ENCODE results near the gene PLEKHJ1.

The PLEKHJ1 gene

GRCh38 chr19:2249880-2250765 lies 14.0 kb upstream of the PLEKHJ1 start:
- Histone ChIP-seq H3K27ac (ENCODE audit: low read length) (no peak overlapping the region), H3K9ac (ENCODE audit: low read length) (no peak overlapping the region), H3K27me3 (ENCODE audit: low read depth, low read length) (no peaks in the 10 kb centered on the region), H3K4me2 (ENCODE audit: low read length) (no peak overlapping the region), H3K36me3 (replicated peaks; ENCODE audit: low read depth, low read length) (peaks cover 49% of the 10 kb centered on the region), H3K79me2 (ENCODE audit: low read length) (no peaks in the 10 kb centered on the region), H3K4me1 (ENCODE audit: low read length) (no peaks in the 10 kb centered on the region), H3K9me3 (ENCODE audit: insufficient read depth, low read length) (no peaks in the 10 kb centered on the region), H3K4me3 (ENCODE audit: low read length) (no peak overlapping the region), H2AFZ (ENCODE audit: low read depth, low read length) (no peak overlapping the region), H4K20me1 (ENCODE audit: insufficient read depth, low read length) (peaks cover 19% of the 10 kb centered on the region)
- TF ChIP-seq EZH2phosphoT487 (IDR thresholded peaks at IDR 0.05; ENCODE audit: low read depth): no peak
- no peak for TF ChIP-seq CTCF (IDR thresholded peaks at IDR 0.05; ENCODE audit: low read depth, low read length)

GRCh38 chr19:2249010-2249866 lies 13.1 kb upstream of the PLEKHJ1 start, which contains the start of gene AMH:
Gene AMH (plus strand): TSS chr19:2249323. CDS start chr19:2249333, 10 bp downstream.
- Histone ChIP-seq H3K27ac (ENCODE audit: low read length) (no peak within 1 kb of the TSS), H3K9ac (ENCODE audit: low read length) (no peak within 1 kb of the TSS), H3K79me2 (ENCODE audit: low read length) (peaks cover 3% of the 10 kb centered on the region; the same call in 1 of the 2 replicates), H4K20me1 (ENCODE audit: insufficient read depth, low read length) (peaks cover 24% of the 10 kb centered on the region), H3K9me3 (ENCODE audit: insufficient read depth, low read length) (no peaks in the 10 kb centered on the region), H3K27me3 (ENCODE audit: low read depth, low read length) (no peaks in the 10 kb centered on the region), H3K4me2 (ENCODE audit: low read length) (no peak within 1 kb of the TSS), H3K36me3 (replicated peaks; ENCODE audit: low read depth, low read length) (peaks cover 58% of the 10 kb centered on the region), H3K4me3 (ENCODE audit: low read length) (no peak within 1 kb of the TSS), H2AFZ (ENCODE audit: low read depth, low read length) (no peak within 1 kb of the TSS), H3K4me1 (ENCODE audit: low read length) (no peaks in the 10 kb centered on the region)
- TF ChIP-seq EZH2phosphoT487 (IDR thresholded peaks at IDR 0.05; ENCODE audit: low read depth) (no peak), CTCF (IDR thresholded peaks at IDR 0.05; ENCODE audit: low read depth, low read length) (no peak)

- TF ChIP-seq EZH2phosphoT487 (IDR thresholded peaks at IDR 0.05; ENCODE audit: low read depth): no peak
- no peak for TF ChIP-seq CTCF (IDR thresholded peaks at IDR 0.05; ENCODE audit: low read depth, low read length)
- Histone ChIP-seq H3K4me2 (ENCODE audit: low read length) (no peak overlapping the region), H3K4me1 (ENCODE audit: low read length) (no peaks in the 10 kb centered on the region), H4K20me1 (ENCODE audit: insufficient read depth, low read length) (peaks cover 31% of the 10 kb centered on the region), H3K36me3 (replicated peaks; ENCODE audit: low read depth, low read length) (peaks cover 66% of the 10 kb centered on the region), H3K27me3 (ENCODE audit: low read depth, low read length) (no peaks in the 10 kb centered on the region), H2AFZ (ENCODE audit: low read depth, low read length) (no peak overlapping the region), H3K4me3 (ENCODE audit: low read length) (no peak overlapping the region), H3K9ac (ENCODE audit: low read length) (no peak overlapping the region), H3K79me2 (ENCODE audit: low read length) (peaks cover 6% of the 10 kb centered on the region), H3K27ac (ENCODE audit: low read length) (no peak overlapping the region), H3K9me3 (ENCODE audit: insufficient read depth, low read length) (no peaks in the 10 kb centered on the region)
These were observed 12.2 kb upstream of the PLEKHJ1 start for GRCh38 chr19:2248136-2249009.
